ENCODE results near the gene BMP8B.

- TF ChIP-seq CTCF (IDR thresholded peaks at IDR 0.05; ENCODE audit: poor library complexity) (no peak), EZH2 (IDR thresholded peaks at IDR 0.05; ENCODE audit: borderline replicate concordance) (no peak), EZH2phosphoT487 (IDR thresholded peaks at IDR 0.05; ENCODE audit: low read depth, severe bottlenecking, unreplicated experiment) (no peak)
Measured at GRCh38 chr1:39745016-39745670, 43.5 kb downstream of the BMP8B start.

All from hepatocyte (in vitro differentiated cells).